Measurements from ENCODE around the gene TM9SF4.

- TF ChIP-seq NFIC (IDR thresholded peaks at IDR 0.05) (no peak), FOXM1 (IDR thresholded peaks at IDR 0.05; ENCODE audit: borderline replicate concordance, low read depth) (no peak), EP300 (IDR thresholded peaks at IDR 0.05; ENCODE audit: borderline replicate concordance) (no peak)
Observed at GRCh38 chr20:32140603-32141002, 31.1 kb downstream of the TM9SF4 start.

Data from Ishikawa (cell line).